Stimulated activated CD8-positive, alpha-beta memory T cell treated with anti-CD3 and anti-CD28 coated beads, Interleukin-12 subunit alpha, Interleukin-12 subunit beta, amount 100 ng/mL, for 1 hour (primary cell): ENCODE results near the gene FGF12.

Experiments
- DNase-seq: peaks from one replicate; pipeline ENCODE4 v3.0.0-alpha.2; 2020; ENCODE audit warnings: low read depth

The FGF12 gene

GRCh38 chr3:192685801-192686200 lies 41.5 kb downstream of the FGF12 start:
- no peak for DNase-seq

- DNase-seq, result no peak
Observed at GRCh38 chr3:192684151-192684550, 43.2 kb downstream of the FGF12 start.

- no peak for DNase-seq
Observed at GRCh38 chr3:192675958-192676649, 51.2 kb downstream of the FGF12 start.

- no peak for DNase-seq
Observed at GRCh38 chr3:192655628-192656027, 71.7 kb downstream of the FGF12 start.

GRCh38 chr3:192655040-192655439 lies 72.3 kb downstream of the FGF12 start:
- no peak for DNase-seq

GRCh38 chr3:192653862-192654261 lies 73.5 kb downstream of the FGF12 start:
- no peak for DNase-seq

- no peak for DNase-seq
Observed at GRCh38 chr3:192652727-192653126, 74.6 kb downstream of the FGF12 start.

- DNase-seq, result no peak
Observed at GRCh38 chr3:192651836-192652512, 75.4 kb downstream of the FGF12 start.

GRCh38 chr3:192645437-192645836 lies 81.9 kb downstream of the FGF12 start:
- no peak for DNase-seq

- DNase-seq, result no peak
Observed at GRCh38 chr3:192642651-192643050, 84.7 kb downstream of the FGF12 start.

- DNase-seq, result no peak
Observed at GRCh38 chr3:192641919-192642318, 85.4 kb downstream of the FGF12 start.

- no peak for DNase-seq
Observed at GRCh38 chr3:192639987-192640386, 87.4 kb downstream of the FGF12 start.

- no peak for DNase-seq
Observed at GRCh38 chr3:192637803-192638202, 89.5 kb downstream of the FGF12 start.

- DNase-seq, result no peak
Observed at GRCh38 chr3:192636517-192637444, 90.6 kb downstream of the FGF12 start.

GRCh38 chr3:192629429-192629828 lies 97.9 kb downstream of the FGF12 start:
- DNase-seq, result no peak

GRCh38 chr3:192621909-192622308 lies 105.4 kb downstream of the FGF12 start:
- DNase-seq, result no peak

- no peak for DNase-seq
Observed at GRCh38 chr3:192620275-192620674, 107.1 kb downstream of the FGF12 start.

GRCh38 chr3:192611411-192611810 lies 115.9 kb downstream of the FGF12 start:
- no peak for DNase-seq

GRCh38 chr3:192608726-192609600 lies 118.4 kb downstream of the FGF12 start:
- DNase-seq, result no peak

GRCh38 chr3:192607798-192608197 lies 119.5 kb downstream of the FGF12 start:
- no peak for DNase-seq

GRCh38 chr3:192597913-192598312 lies 129.4 kb downstream of the FGF12 start:
- DNase-seq, result no peak

- DNase-seq, result no peak
Observed at GRCh38 chr3:192597506-192597905, 129.8 kb downstream of the FGF12 start.
